GM18909 (cell line): ENCODE results near the gene PKN1.
A peak's percentile ranks its signal among the peaks of the same experiment; 100 is the strongest.
"Not testable (repeated sequence)": the region's sequence is repeated elsewhere in the genome, so short reads cannot be mapped to it uniquely, and the experiment has no call there.

Experiments
- ATAC-seq: cut with Tn5 transposase; IDR thresholded peaks from one replicate; pipeline ENCODE4 v1.9.1; 2021; ENCODE audit warnings: mild to moderate bottlenecking; ENCODE audit not compliant: unreplicated experiment, poor library complexity

Gene PKN1

DNA sequence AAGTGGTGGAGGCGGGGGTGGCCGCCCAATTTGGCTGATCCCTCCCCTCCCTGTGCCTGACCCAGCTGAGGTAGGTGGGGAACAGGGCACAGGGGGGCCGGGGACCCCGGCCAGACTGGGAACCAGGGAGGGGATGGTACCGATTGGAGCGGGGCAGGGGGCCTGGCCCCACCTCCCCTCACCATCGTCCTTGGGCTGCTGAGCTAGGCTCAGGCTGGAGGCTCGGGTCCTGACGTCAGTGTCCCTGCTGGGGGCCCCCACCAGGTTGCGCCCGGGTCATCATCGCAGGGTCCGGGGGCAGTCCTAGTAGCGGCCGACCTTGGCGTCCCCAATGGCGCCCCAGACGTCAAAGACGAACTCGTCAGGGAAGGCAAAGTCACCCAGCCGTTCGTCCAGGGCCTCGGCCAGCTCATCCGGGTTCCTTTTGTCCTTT is 45.0 kb downstream of the PKN1 start:
- ATAC-seq, result no peak

DNA sequence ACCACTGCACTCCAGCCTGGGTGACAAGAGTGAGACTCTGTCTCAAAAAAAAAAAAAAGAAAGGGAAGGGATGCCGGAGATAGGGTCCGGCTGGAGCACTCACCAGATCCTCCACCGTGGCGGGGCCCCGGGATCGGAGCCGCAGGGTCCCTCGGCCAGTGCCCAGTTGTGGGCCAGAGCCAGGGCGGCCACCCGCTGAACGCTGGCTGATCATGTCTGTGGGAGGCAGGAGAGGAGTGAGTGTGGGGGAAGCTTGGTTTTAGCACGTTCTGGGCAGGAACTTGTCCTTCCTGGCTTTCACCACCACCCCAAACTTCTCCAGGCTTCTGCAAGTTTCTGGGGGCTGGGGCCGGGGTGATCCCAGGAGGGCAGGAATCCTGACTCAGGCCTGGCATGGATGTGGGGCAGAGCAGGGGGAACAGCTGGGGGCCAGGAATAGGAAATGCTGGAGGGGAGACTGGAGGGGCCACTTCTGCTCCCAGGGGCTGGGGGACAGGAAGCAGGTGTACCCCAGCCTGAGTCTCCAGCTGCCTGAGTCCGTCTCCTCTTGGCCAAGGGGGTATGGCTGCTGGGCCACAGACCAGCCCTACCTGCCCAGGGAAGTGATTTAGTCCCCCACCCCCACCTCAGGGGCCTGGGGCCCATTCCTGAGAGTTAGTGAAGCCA is 46.3 kb downstream of the PKN1 start:
- ATAC-seq, result no peak

DNA sequence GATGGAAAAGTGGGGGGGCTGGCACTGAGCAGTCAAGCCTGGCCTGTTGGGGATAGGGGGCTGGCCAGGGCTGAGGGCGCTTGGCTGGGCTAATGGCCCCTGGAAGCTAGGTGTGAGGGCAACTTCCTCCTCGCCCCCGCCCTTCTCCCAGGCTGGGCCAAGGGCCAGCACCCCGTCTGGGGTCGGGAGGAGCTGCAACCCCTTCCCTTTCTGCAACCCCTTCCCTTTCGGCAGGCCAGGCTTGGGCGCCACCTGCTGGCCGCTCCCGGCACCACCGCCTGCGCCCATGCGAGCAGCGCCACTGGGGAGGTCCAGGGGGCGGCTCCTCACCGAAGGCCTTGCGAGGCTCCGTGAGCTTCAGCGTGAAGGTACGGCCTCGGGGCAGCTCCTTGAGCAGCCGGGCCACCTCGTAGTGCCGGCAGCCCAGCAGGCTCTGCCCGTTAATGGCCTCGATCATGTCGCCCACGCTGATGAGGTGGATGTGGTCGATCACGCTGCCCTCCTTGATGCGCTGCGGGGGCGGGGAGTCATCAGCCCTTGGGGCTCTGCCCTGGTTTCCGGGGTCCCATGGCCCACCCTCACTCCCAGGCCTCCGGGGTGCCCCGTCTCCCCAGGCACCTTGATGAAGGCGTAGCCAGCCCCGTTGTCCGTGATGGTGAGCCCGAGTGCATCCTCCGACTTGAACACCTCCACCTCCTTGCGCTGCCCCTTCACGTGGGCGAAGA is 47.0 kb downstream of the PKN1 start:
- ATAC-seq, result no peak

DNA sequence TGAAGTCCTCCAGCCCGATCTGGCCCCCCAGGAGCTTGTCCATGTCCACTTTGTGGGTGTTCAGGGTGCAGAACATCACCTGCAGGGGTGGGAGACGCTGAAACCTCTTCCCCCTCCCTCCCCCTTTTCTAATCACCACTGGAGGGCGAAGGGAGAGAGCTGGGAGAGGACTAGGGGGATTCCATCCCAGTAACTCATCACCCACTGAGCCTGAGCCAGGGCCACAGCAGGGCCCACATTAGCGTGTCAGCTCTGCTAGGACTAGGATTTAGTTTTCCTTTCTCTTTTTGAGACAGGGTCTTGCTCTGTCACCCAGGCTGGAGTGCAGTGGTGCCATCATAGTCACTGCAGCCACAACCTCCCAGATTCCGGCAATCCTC is 47.6 kb downstream of the PKN1 start:
- no peak for ATAC-seq

DNA sequence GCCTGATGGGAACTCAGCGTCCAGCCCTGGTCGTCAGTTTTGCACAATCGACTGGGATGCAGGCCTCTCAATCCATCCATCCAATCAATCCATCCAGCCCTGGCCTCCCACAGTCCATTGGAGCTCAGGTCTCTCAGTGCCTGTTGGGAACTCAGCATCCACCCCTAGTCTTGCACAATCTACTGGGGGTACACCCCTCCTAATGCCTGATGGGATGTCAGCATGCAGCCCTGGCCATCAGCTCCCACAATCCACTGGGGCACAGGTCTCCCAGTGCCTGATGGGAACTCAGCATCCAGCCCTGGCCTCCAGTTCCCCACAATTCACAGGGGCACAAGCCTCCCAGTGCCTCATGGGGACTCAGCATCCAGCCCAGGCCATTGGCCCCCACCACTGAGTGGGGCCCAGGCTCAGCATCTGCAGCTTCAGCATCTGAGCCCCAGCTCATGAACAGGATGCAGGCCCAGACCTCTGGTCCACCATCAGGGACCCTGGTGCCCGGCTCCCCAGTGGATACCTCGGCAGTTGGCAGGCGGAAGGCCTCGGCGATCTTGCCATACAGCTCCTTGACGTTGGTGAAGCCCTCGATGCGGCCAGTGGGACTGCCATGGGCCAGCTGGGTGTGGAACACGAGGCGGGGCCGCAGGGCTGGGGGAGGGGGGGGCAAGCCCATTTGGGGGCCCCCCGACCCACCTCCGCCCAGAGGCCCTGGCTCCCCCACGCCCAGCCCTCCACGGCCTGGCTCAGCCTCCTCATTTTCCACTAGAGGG is 49.3 kb downstream of the PKN1 start:
- no peak for ATAC-seq

DNA sequence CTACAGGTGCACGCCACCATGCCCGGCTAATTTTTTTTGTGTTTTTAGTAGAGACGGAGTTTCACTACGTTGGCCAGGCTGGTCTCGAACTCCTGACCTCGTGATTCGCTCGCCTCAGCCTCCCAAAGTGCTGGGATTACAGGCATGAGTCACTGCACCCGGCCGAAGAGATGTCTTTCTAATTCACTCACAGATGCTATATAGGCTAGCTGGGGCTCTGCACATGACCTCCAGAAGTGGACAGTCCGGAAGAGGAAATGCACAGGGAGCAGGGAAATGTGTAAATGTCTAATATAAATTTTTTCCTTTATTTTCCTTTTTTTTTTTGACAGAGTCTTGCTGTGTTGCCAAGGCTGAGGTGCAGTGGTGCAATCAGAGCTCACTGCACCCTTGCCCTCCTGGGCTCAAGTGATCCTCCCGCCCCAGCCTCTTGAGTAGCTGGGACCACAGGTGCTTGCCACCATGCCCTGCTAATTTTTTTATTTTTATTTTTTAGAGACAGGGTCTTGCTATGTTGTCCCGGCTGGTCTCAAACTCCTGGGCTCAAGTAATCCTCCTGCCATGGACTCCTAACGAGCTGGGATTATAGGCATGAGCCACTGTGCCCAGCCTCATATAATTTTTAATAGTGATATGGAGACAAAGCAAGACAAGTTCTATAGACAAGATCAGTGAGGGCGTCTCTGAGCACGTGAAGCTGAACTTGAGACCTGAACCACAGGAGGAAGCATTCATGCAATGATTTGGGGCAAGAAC is 54.4 kb downstream of the PKN1 start:
- ATAC-seq, result no peak

DNA sequence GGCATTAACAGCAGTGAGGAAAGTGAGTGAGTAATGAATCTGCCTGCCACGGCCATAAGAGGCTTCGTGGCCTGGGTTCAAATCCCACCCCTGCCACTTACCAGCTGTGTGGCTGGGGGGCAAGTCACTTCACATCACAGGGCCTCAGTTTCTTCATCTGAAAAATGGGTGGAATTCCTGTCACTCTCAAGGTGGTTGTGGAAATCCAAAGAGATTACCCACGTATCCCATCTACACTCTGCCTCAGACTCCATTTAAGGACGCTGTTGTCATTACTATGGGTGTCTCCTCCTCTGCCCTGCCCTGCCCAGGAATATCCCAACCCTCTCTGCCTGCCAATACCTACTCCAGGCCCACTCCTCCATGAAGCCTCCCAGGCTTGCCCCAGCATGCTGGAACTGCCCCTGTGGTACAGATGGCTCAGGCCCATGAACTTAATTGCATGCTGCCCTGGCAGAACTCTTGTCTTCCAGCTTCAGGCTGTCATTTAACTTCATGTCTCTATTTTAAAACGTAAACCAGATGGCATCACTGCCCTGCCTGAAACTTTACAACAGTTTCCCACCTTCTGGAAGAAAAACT is 59.7 kb downstream of the PKN1 start:
- no peak for ATAC-seq

DNA sequence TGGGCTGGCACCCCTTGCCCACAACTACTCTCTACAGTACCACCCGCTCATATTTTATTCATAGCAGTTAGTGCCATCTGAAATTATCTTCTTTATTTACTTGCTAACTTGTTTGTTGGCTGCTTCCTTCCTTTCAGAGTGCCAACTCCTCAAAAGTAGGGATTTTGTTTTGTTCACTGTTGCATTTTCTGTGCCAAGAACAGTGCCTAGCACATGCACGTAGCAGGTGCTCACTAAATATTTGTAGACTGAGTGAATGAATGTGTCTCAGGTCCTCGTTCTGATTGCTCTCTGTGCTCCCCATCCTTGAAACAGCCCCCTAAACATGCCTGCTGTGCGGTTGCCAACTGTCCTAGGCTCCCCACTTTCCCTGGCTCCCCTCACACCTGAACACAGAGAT is 61.3 kb downstream of the PKN1 start:
- no peak for ATAC-seq

DNA sequence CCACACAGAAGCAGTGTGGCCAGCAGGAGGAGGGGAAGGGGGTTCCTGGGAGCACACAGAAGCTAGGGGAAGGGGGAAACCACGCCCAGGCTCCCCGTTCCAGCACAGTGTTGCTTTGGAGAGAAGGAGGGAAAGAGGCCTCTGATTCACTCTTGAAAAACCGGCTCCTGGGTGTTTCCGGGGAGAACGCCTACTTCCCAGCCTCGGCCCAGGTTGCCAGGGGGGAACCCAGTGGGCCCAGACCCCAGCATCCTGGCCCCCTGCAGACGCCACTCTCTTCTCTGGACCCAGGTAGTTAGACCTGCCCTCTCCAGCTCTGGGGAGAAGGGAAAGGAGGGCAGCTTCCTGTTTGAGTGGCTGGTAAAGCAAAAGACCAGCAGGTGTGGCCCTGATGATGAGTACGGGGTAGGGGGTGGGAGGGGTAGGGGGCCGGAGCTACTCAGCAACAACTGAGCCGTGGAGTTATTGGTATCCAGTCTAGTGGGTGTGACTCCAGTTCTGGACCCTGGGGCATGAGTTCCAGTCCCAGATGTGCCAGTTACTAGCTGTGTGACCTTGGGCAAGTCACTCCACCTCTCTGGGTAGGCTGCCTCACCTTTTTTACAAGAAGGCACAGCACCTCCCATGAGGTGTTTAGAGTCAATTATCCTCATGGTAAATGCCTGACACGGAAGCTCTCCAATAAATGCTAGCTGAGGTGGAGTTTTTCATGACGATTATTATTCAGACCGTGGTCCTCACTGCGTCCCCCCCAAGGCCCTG is 62.0 kb downstream of the PKN1 start:
- ATAC-seq, result no peak

DNA sequence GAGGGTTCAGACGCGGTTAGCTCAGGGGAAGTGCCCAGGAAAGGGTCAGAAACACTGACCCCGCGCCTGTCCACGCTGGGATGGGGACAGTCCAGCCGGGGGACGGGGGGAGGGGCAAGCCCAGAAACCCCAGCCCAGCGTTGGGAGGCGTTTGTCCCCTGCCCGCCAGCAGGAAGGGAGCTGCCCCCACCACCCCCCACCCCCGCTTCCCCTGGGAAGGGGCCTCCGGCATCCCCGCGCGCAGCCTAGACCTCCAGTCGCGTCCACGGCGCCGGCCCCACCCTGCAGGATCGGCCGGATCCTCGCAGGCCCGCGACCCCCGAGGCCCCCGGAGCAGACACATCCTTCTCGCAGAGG is 62.5 kb downstream of the PKN1 start:
- no peak for ATAC-seq

DNA sequence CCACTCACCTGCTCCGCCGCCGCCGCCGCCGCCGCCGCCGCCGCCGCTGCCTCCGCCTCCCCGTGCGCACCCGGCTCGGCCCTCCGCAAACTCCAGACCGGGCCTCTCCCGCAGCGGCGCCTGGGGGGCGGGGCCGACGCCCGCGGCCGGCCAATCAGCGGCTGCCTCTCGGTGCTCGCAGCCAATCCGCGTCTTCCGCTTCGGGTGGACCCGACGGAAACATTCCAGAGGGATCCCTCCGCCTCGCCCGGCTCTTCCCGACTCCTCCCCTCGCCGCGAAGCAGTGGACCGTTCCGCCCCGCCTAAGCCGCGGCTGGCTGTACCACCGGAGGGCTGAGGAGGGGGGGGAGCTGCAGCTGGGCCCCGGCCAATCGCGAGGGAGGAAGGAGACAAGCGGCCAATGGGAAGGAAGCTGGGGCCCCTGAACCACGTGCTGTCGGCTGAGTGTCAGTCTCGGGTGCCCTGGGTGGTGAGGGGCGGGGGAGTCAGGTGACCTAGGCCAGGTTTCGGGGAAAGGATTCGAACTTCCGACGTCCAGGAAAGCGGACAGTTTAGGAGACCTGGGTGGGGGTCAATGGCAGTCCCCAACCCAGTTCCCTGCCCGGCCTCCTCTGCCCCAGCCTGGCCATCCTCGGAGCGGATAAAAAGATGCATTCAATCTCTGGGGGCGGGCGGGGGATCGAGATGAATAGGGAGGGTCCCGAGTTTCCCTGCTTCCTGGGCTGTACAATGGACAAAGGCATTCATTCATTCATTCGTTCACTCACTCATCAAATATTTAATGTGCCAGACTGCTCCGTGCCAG is 63.1 kb downstream of the PKN1 start, which contains the start of gene GIPC1:
GIPC1 (minus strand) TSS at position 99 of the 805 bp plus-strand sequence. CDS start 13,151 bp downstream, outside the sequence.
- peak; percentile 72 for ATAC-seq

DNA sequence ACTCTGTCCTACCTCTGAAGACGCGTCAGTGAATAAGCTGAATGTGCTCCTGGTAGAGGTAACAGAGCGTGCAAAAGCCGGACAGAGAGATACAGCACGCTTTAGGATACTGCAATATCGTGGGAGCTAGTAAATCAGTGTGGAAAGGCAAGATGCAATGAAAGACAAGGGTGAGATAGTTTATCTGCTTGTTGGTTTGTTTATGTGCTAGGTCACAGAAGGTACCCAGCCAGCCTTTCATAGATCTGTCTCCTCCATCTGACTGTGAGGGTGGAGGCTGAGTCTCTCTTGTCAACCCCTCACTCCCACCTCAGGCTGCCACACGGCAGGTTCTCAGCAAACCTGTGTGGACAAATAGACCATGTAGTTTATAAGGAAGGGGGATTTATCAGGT is 63.7 kb downstream of the PKN1 start:
- ATAC-seq, result no peak

DNA sequence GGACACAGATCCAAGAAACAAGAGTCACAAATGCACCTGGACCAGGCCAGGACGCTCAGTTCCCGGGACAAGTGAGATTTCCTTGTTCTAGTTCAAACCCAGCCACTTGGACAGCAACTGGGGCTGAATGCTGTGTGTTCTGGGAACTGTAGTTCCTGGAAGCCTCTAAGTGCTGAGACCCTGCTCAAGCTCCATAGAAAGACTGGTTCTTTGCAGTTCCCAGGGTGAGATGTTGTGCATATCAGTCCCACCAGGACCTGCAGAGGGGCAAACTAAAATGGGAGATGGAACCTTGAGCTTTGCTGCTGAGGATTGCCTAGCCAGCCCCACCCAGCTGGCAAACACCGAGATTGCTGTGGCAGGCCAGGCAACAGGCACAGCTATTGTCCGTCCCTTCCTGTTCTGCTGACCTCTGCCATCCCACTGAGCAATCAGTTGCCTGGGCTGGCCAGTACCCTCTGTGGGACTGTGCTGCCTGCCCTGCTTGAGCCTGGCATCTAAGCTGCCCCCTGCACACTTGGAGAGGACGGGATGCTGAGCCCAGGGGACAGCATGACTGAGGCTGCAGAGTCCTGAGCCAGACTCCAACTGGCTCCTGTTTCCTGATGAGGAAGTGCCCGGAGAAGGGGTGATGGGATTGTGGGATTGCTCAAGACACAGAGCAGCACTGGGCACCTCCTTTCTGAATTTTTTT is 64.3 kb downstream of the PKN1 start:
- no peak for ATAC-seq

DNA sequence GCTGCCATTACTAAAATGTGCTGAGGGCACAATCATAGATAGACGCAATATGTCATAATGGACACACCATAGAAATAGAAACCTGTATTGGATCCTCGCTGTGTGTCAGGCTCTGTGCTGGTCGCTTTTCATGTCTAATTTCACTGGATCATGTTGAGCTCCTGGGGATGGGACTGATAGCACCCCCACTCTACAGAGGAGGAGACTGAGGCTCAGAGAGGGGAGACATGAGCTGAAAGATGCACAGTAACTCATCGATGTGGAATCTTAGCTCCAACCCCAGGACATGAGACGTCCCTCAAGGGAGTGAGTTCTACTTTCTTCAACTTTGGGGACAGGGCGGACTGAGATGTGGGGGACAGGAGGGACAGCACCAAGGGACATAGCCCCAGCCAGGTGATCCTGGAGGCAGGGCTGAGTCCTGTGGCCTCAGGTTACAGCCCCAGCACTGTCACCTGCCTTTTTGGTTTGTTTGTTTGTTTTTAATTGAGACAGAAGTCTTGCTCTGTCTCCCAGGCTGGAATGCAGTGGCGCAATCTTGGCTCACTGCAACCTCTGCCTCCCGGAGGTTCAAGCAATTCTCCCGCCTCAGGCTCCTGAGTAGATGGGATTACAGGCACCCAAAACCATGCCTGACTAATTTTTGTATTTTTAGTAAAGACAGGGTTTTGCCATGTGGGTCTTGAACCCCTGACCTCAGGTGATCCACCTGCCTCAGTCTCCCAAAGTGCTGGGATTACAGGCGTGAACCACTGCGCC is 69.4 kb downstream of the PKN1 start:
- ATAC-seq, result no peak

DNA sequence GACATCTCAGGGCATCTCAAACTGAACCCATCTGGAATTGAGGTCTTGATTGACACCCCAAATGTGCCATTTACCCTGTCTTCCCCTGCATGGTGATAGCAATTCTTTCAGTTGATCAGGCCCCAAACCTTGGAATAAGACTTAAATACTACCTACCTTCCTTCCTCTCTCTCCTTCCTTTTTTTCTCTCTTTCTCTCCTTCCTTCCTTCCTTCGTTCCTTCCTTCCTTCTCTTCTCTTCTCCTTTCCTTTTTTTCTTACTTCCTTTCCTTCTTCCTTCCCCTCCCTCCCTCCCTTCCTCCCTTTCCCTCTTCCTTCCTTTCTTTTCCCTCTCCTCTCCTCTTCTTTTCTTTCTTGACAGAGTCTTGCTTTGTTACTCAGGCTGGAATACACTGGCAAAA is 70.2 kb downstream of the PKN1 start:
- no peak for ATAC-seq

DNA sequence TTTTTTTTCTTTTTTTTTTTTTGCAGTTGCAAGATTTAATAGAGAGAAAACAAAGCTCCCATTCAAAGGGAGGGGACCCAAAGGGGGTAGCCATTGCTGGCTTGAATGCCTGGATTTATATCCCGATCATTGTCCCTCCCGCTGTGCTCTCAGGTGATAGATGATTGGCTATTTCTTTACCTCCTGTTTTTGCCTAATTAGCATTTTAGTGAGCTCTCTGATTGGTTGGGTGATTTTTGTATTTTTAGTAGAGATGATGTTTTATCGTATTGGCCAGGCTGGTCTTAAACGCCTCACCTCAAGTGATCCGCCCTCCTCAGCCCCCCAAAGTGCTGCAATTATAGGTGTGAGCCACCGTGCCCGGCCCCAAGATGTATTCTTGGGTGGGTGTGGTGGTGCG is 71.5 kb downstream of the PKN1 start:
- not testable (repeated sequence) for ATAC-seq

DNA sequence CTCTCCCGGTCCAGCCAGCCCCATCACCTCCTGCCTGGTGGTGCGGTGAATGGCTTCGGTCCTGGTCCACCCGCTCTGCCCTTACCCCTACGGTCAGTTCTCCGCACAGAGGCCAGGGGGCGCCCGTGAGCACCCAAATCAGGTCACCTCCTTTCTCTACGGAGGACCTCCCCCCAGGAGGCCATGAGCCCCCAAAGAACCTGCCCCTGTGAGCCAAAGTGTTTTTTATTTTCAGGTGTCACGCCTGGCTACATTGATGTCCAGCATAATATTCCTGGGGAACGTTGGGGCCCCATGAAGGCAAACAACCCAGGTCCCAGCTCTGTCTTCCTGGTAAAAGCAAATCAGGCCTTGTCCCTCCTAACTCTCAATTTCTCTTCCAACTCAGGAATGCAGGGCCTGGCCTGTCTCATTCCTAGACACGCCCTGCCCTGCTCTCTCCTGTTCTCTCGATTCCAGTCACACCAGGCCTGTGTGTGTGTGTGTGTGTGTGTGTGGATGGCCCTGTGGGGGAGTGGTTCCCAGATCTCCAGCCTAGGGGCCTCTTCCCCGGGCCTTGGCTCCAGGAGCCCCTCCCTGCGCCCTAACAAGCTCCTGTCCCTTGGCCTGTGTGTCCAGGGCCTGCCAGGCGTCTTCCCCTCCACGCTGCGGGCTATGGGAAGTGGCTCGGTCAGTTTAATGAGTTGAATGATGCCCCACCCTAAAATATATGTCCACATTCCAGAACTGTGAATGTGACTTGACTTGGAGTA is 72.6 kb downstream of the PKN1 start:
- ATAC-seq, result no peak
